Hepatocyte (in vitro differentiated cells): Measurements from ENCODE around the gene RECK. TPM values are rescaled to one million over a fixed set of nuclear protein-coding genes. Genes with fewer than 3 reads are reported as not detected.

ENCODE experiments used
- DNase-seq: peaks from one replicate; pipeline ENCODE4 v3.0.0-alpha.2; 2016; ENCODE audit warnings: low spot score
- H2AFZ ChIP-seq: fragments of 200-600 bp; sonication (generic); 2 replicates; pipeline ENCODE4 v1.6.0; 2016; ENCODE audit warnings: antibody characterized with exemption, mild to moderate bottlenecking
- H3K27ac ChIP-seq: fragments of 200-600 bp; sonication (generic); 2 replicates; pipeline ENCODE4 v1.5.1; 2016; ENCODE audit warnings: mild to moderate bottlenecking
- H3K27me3 ChIP-seq: fragments of 200-600 bp; sonication (generic); 2 replicates; pipeline ENCODE4 v1.6.1; 2016
- H3K36me3 ChIP-seq: fragments of 200-600 bp; sonication (generic); replicated peaks from 2 replicates; pipeline ENCODE4 v1.5.1; 2016; ENCODE audit warnings: low read depth; ENCODE audit not compliant: insufficient read depth
- H3K4me1 ChIP-seq: fragments of 200-600 bp; sonication (generic); 2 replicates; pipeline ENCODE4 v1.5.1; 2016; ENCODE audit warnings: mild to moderate bottlenecking, moderate library complexity; ENCODE audit not compliant: insufficient read depth
- H3K4me2 ChIP-seq: fragments of 200-600 bp; sonication (generic); 2 replicates; pipeline ENCODE4 v1.6.0; 2016
- H3K4me3 ChIP-seq: fragments of 200-600 bp; sonication (generic); 2 replicates; pipeline ENCODE4 v1.5.1; 2016; ENCODE audit warnings: mild to moderate bottlenecking
- H3K79me2 ChIP-seq: fragments of 200-600 bp; sonication (generic); 2 replicates; pipeline ENCODE4 v1.6.0; 2017; ENCODE audit warnings: mild to moderate bottlenecking
- H3K9me2 ChIP-seq: fragments of 200-600 bp; sonication (generic); replicated peaks from 2 replicates; pipeline ENCODE4 v1.6.0; 2017; ENCODE audit warnings: mild to moderate bottlenecking; ENCODE audit not compliant: insufficient read depth
- H3K9me3 ChIP-seq: fragments of 200-600 bp; sonication (generic); 2 replicates; pipeline ENCODE4 v1.5.1; 2016; ENCODE audit warnings: low read depth, mild to moderate bottlenecking
- H4K20me1 ChIP-seq: fragments of 200-600 bp; sonication (generic); 2 replicates; pipeline ENCODE4 v1.6.0; 2016; ENCODE audit warnings: mild to moderate bottlenecking; ENCODE audit not compliant: insufficient read depth, poor library complexity, severe bottlenecking
- CTCF ChIP-seq: fragments of 200-600 bp; sonication (generic); IDR thresholded peaks from 2 replicates; pipeline ENCODE4 v1.5.1; 2016; ENCODE audit warnings: antibody characterized with exemption, mild to moderate bottlenecking; ENCODE audit not compliant: poor library complexity
- EZH2 ChIP-seq: fragments of 200-600 bp; sonication (generic); IDR thresholded peaks from 2 replicates; pipeline ENCODE4 v1.6.1; 2016; ENCODE audit warnings: antibody characterized with exemption, mild to moderate bottlenecking, borderline replicate concordance
- EZH2phosphoT487 ChIP-seq: fragments of 200-600 bp; sonication (generic); IDR thresholded peaks from one replicate; pipeline ENCODE4 v1.6.1; 2018; ENCODE audit warnings: antibody characterized with exemption, mild to moderate bottlenecking, low read depth, moderate library complexity; ENCODE audit not compliant: unreplicated experiment, severe bottlenecking
- WGBS: methylation state at CpG from one replicate; pipeline ENCODE4 v1.1.6; 2016; ENCODE audit warnings: low lambda C conversion rate; ENCODE audit errors: missing lambda C conversion rate; 5-methylcytosine and 5-hydroxymethylcytosine counted together
- polyA plus RNA-seq: library from polyadenylated mRNA; unstranded; fragments of >200 nt; fragmentation: Nextera tagmentation; extraction: Ambion mirVana; gene quantifications from 2 replicates; pipeline ENCODE4 v1.2.1, GENCODE V29; 2016
- total RNA-seq: library from RNA; depleted of rRNA; stranded (reverse); fragments of >200 nt; gene quantifications from 2 replicates; pipeline ENCODE4 v1.2.3, GENCODE V29; 2014

RECK gene
- total and polyA plus RNA-seq, 2 experiments from 2014 or later, result 13.5 to 15.3 TPM

GRCh38 chr9:36126016-36126730, 89.5 kb downstream of the RECK start:
- H3K27ac ChIP-seq, result no peak overlapping the region
- TF ChIP-seq CTCF (no peak), EZH2phosphoT487 (no peak), EZH2 (no peak)
- H3K4me3 ChIP-seq, result no peak overlapping the region
- no peaks in the 10 kb centered on the region for H3K36me3 ChIP-seq
- H3K4me2 ChIP-seq, result no peak overlapping the region
- WGBS, result 70% methylated on average over 7 of the region's 7 CpGs
- H3K9me2 ChIP-seq, result no peaks in the 10 kb centered on the region
- no peaks in the 10 kb centered on the region for H3K9me3 ChIP-seq
- DNase-seq, result no peak
- no peak overlapping the region for H2AFZ ChIP-seq
- H3K27me3 ChIP-seq, result no peaks in the 10 kb centered on the region
- no peaks in the 10 kb centered on the region for H4K20me1 ChIP-seq
- H3K4me1 ChIP-seq, result no peaks in the 10 kb centered on the region
- H3K79me2 ChIP-seq, result no peaks in the 10 kb centered on the region

- Histone ChIP-seq H4K20me1 (no peaks in the 10 kb centered on the region), H3K9me3 (no peaks in the 10 kb centered on the region), H3K27ac (no peak overlapping the region)
These were observed 91.0 kb downstream of the RECK start for GRCh38 chr9:36127652-36128244.

GRCh38 chr9:36128349-36128748, 91.6 kb downstream of the RECK start:
- no peaks in the 10 kb centered on the region for H3K27me3 ChIP-seq
- no peaks in the 10 kb centered on the region for H3K36me3 ChIP-seq
- TF ChIP-seq EZH2 (no peak), CTCF (no peak), EZH2phosphoT487 (no peak)
- H4K20me1 ChIP-seq, result no peaks in the 10 kb centered on the region
- no peak overlapping the region for H3K27ac ChIP-seq
- no peaks in the 10 kb centered on the region for H3K79me2 ChIP-seq
- no peak overlapping the region for H2AFZ ChIP-seq
- no peaks in the 10 kb centered on the region for H3K9me3 ChIP-seq
- 75% methylated on average over 8 of the region's 8 CpGs for WGBS
- H3K9me2 ChIP-seq, result no peaks in the 10 kb centered on the region
- no peak overlapping the region for H3K4me3 ChIP-seq
- no peak overlapping the region for H3K4me2 ChIP-seq
- DNase-seq, result no peak
- H3K4me1 ChIP-seq, result no peaks in the 10 kb centered on the region

More at GRCh38 chr9:36127652-36128244, 91.0 kb downstream of the RECK start:
- no peaks in the 10 kb centered on the region for H3K79me2 ChIP-seq
- H3K4me2 ChIP-seq, result no peak overlapping the region
- H3K9me2 ChIP-seq, result no peaks in the 10 kb centered on the region
- WGBS, result 86% methylated on average over 5 of the region's 5 CpGs
- TF ChIP-seq EZH2phosphoT487 (no peak), CTCF (no peak), EZH2 (no peak)
- no peaks in the 10 kb centered on the region for H3K27me3 ChIP-seq
- no peaks in the 10 kb centered on the region for H3K4me1 ChIP-seq
- no peaks in the 10 kb centered on the region for H3K36me3 ChIP-seq
- no peak for DNase-seq
- no peak overlapping the region for H2AFZ ChIP-seq
- H3K4me3 ChIP-seq, result no peak overlapping the region
